OCI-LY3 (cell line): ENCODE measurements around the gene EMD.

ENCODE experiments used
- CTCF ChIP-seq: fragments of 200-600, 300-600 bp; sonication (generic); IDR thresholded peaks from 2 replicates; pipeline ENCODE4 v1.5.1; 2014; ENCODE audit warnings: antibody characterized with exemption, low read length, low read depth
- EZH2phosphoT487 ChIP-seq: fragments of 200-600 bp; shearing (Covaris generic); IDR thresholded peaks from 2 replicates; pipeline ENCODE4 v1.6.1; 2018; ENCODE audit warnings: antibody characterized with exemption, mixed run types, low read depth

GRCh38 chrX:154348646-154349358 lies 30.3 kb upstream of the EMD start:
- TF ChIP-seq CTCF (no peak), EZH2phosphoT487 (no peak)
